ENCODE results near the gene LRRC74B.

DNA sequence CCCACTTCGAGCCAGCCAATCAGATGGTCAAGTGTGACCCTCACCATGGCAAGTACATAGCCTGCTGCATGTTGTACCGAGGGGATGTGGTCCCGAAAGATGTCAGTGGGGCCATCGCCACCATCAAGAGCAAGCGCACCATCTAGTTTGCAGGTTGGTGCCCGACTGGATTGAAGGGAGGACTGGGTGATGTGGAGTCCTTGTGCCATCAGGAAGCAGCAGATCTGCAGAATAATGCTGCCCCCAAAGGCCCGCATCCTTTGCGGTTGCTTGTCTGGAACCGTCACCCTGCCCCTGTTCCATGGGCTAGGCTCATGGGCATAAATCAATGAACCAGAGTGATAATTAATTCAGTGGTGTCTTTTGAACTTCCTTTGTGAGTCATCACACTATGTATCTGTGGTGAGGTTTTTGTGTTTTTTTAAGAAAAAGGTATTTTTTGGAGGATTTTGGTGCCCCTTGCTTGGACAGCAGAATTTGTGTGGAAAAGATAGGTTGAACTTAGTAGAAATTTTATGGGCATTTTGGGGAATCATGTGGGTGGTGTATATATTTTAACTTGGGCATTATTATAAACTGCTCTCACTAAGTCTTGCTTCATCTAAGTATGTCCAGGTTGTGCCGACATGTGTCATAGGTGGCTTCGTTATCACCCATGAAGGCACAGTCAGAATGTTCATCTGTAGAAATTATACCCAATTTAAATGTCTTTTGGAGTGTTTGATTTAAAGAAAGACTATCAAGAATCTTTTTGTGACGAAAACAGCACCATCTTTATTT lies 22.3 kb downstream of the LRRC74B start:
- TF ChIP-seq RAD21 (IDR thresholded peaks at IDR 0.05; ENCODE audit: low read length) = no peak
- TF ChIP-seq, protein P1, sequence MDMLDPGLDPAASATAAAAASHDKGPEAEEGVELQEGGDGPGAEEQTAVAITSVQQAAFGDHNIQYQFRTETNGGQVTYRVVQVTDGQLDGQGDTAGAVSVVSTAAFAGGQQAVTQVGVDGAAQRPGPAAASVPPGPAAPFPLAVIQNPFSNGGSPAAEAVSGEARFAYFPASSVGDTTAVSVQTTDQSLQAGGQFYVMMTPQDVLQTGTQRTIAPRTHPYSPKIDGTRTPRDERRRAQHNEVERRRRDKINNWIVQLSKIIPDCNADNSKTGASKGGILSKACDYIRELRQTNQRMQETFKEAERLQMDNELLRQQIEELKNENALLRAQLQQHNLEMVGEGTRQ (IDR thresholded peaks at IDR 0.05; ENCODE audit: low read depth, low read length) = no peak
- TF ChIP-seq, protein P2, sequence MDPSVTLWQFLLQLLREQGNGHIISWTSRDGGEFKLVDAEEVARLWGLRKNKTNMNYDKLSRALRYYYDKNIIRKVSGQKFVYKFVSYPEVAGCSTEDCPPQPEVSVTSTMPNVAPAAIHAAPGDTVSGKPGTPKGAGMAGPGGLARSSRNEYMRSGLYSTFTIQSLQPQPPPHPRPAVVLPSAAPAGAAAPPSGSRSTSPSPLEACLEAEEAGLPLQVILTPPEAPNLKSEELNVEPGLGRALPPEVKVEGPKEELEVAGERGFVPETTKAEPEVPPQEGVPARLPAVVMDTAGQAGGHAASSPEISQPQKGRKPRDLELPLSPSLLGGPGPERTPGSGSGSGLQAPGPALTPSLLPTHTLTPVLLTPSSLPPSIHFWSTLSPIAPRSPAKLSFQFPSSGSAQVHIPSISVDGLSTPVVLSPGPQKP (IDR thresholded peaks at IDR 0.05; ENCODE audit: borderline replicate concordance, low read depth, low read length) = no peak
- TF ChIP-seq MAFK (IDR thresholded peaks at IDR 0.05; ENCODE audit: low read depth, low read length) = no peak
- TF ChIP-seq, protein P3, sequence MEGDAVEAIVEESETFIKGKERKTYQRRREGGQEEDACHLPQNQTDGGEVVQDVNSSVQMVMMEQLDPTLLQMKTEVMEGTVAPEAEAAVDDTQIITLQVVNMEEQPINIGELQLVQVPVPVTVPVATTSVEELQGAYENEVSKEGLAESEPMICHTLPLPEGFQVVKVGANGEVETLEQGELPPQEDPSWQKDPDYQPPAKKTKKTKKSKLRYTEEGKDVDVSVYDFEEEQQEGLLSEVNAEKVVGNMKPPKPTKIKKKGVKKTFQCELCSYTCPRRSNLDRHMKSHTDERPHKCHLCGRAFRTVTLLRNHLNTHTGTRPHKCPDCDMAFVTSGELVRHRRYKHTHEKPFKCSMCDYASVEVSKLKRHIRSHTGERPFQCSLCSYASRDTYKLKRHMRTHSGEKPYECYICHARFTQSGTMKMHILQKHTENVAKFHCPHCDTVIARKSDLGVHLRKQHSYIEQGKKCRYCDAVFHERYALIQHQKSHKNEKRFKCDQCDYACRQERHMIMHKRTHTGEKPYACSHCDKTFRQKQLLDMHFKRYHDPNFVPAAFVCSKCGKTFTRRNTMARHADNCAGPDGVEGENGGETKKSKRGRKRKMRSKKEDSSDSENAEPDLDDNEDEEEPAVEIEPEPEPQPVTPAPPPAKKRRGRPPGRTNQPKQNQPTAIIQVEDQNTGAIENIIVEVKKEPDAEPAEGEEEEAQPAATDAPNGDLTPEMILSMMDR (conservative IDR thresholded peaks at IDR 0.05; ENCODE audit: low read depth, low read length) = no peak
- TF ChIP-seq CEBPB (IDR thresholded peaks at IDR 0.05; ENCODE audit: low read depth, low read length) = no peak

All from IMR-90 (cell line).